WTC11 (cell line): ENCODE data around the gene KIT. TPM values are rescaled to one million over a fixed set of nuclear protein-coding genes. Genes with fewer than 3 reads are reported as not detected.

ENCODE experiments used
- ATAC-seq: fragments of 200-7000 bp; cut with Tn5 transposase; 2 replicates; pipeline ENCODE4 v1.10.0; 2021; ENCODE audit warnings: mild to moderate bottlenecking, moderate library complexity
- CTCF ChIA-PET: fragments of 300-600 bp; sonication (Branson Sonifier 250); formaldehyde crosslinking; loops from one replicate; lab custom pipeline; 2021; ENCODE audit warnings: antibody characterized with exemption; lab: Charles Lee
- POLR2A ChIA-PET: fragments of 350-600 bp; sonication (Branson Sonifier 250); formaldehyde crosslinking; loops from one replicate; lab custom pipeline; 2021; ENCODE audit warnings: antibody characterized with exemption; lab: Charles Lee
- DNase-seq: peaks from one replicate; pipeline ENCODE4 v3.0.0; 2021; ENCODE audit warnings: low spot score
- H3K27ac Mint-ChIP-seq: 2 replicates; pipeline ENCODE4 v1.8.0; 2021; ENCODE audit warnings: mixed read lengths
- H3K27me3 Mint-ChIP-seq: 2 replicates; pipeline ENCODE4 v1.8.0; 2021; ENCODE audit warnings: low read depth, mild to moderate bottlenecking, moderate library complexity, mixed read lengths
- H3K36me3 Mint-ChIP-seq: 2 replicates; pipeline ENCODE4 v1.8.0; 2021; ENCODE audit warnings: mixed read lengths
- H3K4me1 Mint-ChIP-seq: 2 replicates; pipeline ENCODE4 v1.8.0; 2022; ENCODE audit warnings: mixed read lengths
- H3K4me3 Mint-ChIP-seq: 2 replicates; pipeline ENCODE4 v1.8.0; 2021; ENCODE audit warnings: mild to moderate bottlenecking, moderate library complexity, mixed read lengths
- H3K9me3 Mint-ChIP-seq: 2 replicates; pipeline ENCODE4 v1.8.0; 2021; ENCODE audit warnings: mixed read lengths
- EMX1 ChIP-seq: fragments of 250-450 bp; sonication (Bioruptor Pico); IDR thresholded peaks from 2 replicates; pipeline ENCODE4 v1.8.0; 2021; ENCODE audit warnings: mild to moderate bottlenecking
- ETV6 ChIP-seq: sonication (generic); formaldehyde crosslinking; IDR thresholded peaks from 2 replicates; pipeline ENCODE4 v1.8.1; 2022; ENCODE audit warnings: mild to moderate bottlenecking, missing genetic modification reagents
- MXD4 ChIP-seq: fragments of 250-450 bp; sonication (Bioruptor Pico); IDR thresholded peaks from 2 replicates; pipeline ENCODE4 v1.8.0; 2021; ENCODE audit warnings: mild to moderate bottlenecking, moderate library complexity, borderline replicate concordance
- NFE2L1 ChIP-seq: sonication (generic); formaldehyde crosslinking; IDR thresholded peaks from 2 replicates; pipeline ENCODE4 v1.8.1; 2023; ENCODE audit warnings: missing genetic modification reagents
- NFYB ChIP-seq: sonication (generic); formaldehyde crosslinking; conservative IDR thresholded peaks from 2 replicates; pipeline ENCODE4 v1.8.0; 2022; ENCODE audit warnings: low read depth, missing genetic modification reagents
- NR1H2 ChIP-seq: sonication (generic); formaldehyde crosslinking; IDR thresholded peaks from 2 replicates; pipeline ENCODE4 v1.9.0; 2021; ENCODE audit warnings: mild to moderate bottlenecking, moderate library complexity, missing genetic modification reagents
- OVOL2 ChIP-seq: fragments of 250-450 bp; sonication (Bioruptor Pico); IDR thresholded peaks from 2 replicates; pipeline ENCODE4 v1.9.0; 2021; ENCODE audit warnings: mild to moderate bottlenecking, borderline replicate concordance
- PRRX2 ChIP-seq: fragments of 250-450 bp; sonication (Bioruptor Pico); IDR thresholded peaks from 2 replicates; pipeline ENCODE4 v1.8.0; 2021; ENCODE audit warnings: mild to moderate bottlenecking
- SMAD4 ChIP-seq: sonication (generic); formaldehyde crosslinking; IDR thresholded peaks from 2 replicates; pipeline ENCODE4 v1.8.0; 2022; ENCODE audit warnings: mild to moderate bottlenecking, missing genetic modification reagents
- SOX15 ChIP-seq: fragments of 250-450 bp; sonication (Bioruptor Pico); IDR thresholded peaks from 2 replicates; pipeline ENCODE4 v1.9.0; 2021; ENCODE audit warnings: mild to moderate bottlenecking
- TEAD1 ChIP-seq: sonication (generic); formaldehyde crosslinking; IDR thresholded peaks from 2 replicates; pipeline ENCODE4 v1.8.0; 2022; ENCODE audit warnings: mild to moderate bottlenecking, missing genetic modification reagents
- ZNF219 ChIP-seq: sonication (generic); formaldehyde crosslinking; IDR thresholded peaks from 2 replicates; pipeline ENCODE4 v1.8.0; 2023; ENCODE audit warnings: missing genetic modification reagents, mild to moderate bottlenecking, borderline replicate concordance
- ZNF263 ChIP-seq: sonication (generic); formaldehyde crosslinking; IDR thresholded peaks from 2 replicates; pipeline ENCODE4 v1.8.1; 2022; ENCODE audit warnings: low read depth, mild to moderate bottlenecking, moderate library complexity, missing genetic modification reagents
- ZNF396 ChIP-seq: fragments of 250-450 bp; sonication (Bioruptor Pico); IDR thresholded peaks from 2 replicates; pipeline ENCODE4 v1.8.0; 2021; ENCODE audit warnings: mild to moderate bottlenecking, moderate library complexity, borderline replicate concordance
- ZNF671 ChIP-seq: fragments of 250-450 bp; sonication (Bioruptor Pico); IDR thresholded peaks from 2 replicates; pipeline ENCODE4 v1.8.0; 2021; ENCODE audit warnings: mild to moderate bottlenecking
- total RNA-seq: library from RNA; stranded (reverse); gene quantifications from 3 replicates; pipeline ENCODE4 v1.2.3, GENCODE V29; 2021
- TF ChIP-seq, protein P1 (sequence below): sonication (generic); formaldehyde crosslinking; IDR thresholded peaks from 2 replicates; pipeline ENCODE4 v1.8.0; 2022; ENCODE audit warnings: mild to moderate bottlenecking, missing genetic modification reagents
- TF ChIP-seq, protein P2 (sequence below): fragments of 250-450 bp; sonication (Bioruptor Pico); IDR thresholded peaks from 2 replicates; pipeline ENCODE4 v1.9.0; 2021; ENCODE audit warnings: mild to moderate bottlenecking
- TF ChIP-seq, protein P3 (sequence below): fragments of 250-450 bp; sonication (Bioruptor Pico); IDR thresholded peaks from 2 replicates; pipeline ENCODE4 v2.1.2; 2022; ENCODE audit warnings: mild to moderate bottlenecking, moderate library complexity
- TF ChIP-seq, protein P4 (sequence below): sonication (generic); formaldehyde crosslinking; IDR thresholded peaks from 2 replicates; pipeline ENCODE4 v1.8.1; 2023; ENCODE audit warnings: mild to moderate bottlenecking, missing genetic modification reagents
- TF ChIP-seq, protein P5 (sequence below): fragments of 200-600 bp; IDR thresholded peaks from 2 replicates; pipeline ENCODE4 v1.8.0; 2022; ENCODE audit warnings: antibody characterized with exemption
- TF ChIP-seq, protein P6 (sequence below): sonication (generic); formaldehyde crosslinking; IDR thresholded peaks from 2 replicates; pipeline ENCODE4 v1.8.1; 2022; ENCODE audit warnings: low read depth, mild to moderate bottlenecking, moderate library complexity, missing genetic modification reagents, borderline replicate concordance
- TF ChIP-seq, protein P7 (sequence below): fragments of 250-450 bp; sonication (Bioruptor Pico); IDR thresholded peaks from 2 replicates; pipeline ENCODE4 v1.9.0; 2021; ENCODE audit warnings: mild to moderate bottlenecking
- TF ChIP-seq, protein P8 (sequence below): sonication (generic); formaldehyde crosslinking; IDR thresholded peaks from 2 replicates; pipeline ENCODE4 v1.8.0; 2022; ENCODE audit warnings: mild to moderate bottlenecking, missing genetic modification reagents

Gene KIT
- total RNA-seq, 1 experiment from 2014 or later, result 23.3 TPM

DNA sequence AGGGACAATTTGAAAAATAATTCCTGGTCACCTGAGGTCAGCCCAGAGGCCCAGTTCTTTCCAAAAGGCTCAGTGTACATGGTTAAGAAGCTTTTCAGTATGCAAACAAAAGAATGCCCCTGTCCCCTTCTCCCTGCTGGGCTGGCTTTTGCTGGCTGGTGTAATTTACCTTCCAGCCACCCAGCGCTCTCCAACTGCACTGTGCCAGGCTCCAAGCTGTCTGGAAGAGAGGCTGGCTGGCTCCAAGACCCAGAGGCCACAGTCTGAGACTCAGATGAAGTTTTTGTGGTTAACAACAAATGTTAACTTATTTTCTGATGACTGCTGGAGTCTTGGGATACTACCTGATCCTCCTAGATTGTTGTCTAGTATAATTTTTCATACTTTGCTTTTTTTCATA, 11.9 kb upstream of the KIT start (continued):
- TF ChIP-seq, protein P1, sequence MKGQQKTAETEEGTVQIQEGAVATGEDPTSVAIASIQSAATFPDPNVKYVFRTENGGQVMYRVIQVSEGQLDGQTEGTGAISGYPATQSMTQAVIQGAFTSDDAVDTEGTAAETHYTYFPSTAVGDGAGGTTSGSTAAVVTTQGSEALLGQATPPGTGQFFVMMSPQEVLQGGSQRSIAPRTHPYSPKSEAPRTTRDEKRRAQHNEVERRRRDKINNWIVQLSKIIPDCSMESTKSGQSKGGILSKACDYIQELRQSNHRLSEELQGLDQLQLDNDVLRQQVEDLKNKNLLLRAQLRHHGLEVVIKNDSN (CRISPR knock-in tag), result no peak
- TF ChIP-seq, protein P2, sequence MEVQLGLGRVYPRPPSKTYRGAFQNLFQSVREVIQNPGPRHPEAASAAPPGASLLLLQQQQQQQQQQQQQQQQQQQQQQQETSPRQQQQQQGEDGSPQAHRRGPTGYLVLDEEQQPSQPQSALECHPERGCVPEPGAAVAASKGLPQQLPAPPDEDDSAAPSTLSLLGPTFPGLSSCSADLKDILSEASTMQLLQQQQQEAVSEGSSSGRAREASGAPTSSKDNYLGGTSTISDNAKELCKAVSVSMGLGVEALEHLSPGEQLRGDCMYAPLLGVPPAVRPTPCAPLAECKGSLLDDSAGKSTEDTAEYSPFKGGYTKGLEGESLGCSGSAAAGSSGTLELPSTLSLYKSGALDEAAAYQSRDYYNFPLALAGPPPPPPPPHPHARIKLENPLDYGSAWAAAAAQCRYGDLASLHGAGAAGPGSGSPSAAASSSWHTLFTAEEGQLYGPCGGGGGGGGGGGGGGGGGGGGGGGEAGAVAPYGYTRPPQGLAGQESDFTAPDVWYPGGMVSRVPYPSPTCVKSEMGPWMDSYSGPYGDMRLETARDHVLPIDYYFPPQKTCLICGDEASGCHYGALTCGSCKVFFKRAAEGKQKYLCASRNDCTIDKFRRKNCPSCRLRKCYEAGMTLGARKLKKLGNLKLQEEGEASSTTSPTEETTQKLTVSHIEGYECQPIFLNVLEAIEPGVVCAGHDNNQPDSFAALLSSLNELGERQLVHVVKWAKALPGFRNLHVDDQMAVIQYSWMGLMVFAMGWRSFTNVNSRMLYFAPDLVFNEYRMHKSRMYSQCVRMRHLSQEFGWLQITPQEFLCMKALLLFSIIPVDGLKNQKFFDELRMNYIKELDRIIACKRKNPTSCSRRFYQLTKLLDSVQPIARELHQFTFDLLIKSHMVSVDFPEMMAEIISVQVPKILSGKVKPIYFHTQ (CRISPR knock-in tag), result no peak

DNA sequence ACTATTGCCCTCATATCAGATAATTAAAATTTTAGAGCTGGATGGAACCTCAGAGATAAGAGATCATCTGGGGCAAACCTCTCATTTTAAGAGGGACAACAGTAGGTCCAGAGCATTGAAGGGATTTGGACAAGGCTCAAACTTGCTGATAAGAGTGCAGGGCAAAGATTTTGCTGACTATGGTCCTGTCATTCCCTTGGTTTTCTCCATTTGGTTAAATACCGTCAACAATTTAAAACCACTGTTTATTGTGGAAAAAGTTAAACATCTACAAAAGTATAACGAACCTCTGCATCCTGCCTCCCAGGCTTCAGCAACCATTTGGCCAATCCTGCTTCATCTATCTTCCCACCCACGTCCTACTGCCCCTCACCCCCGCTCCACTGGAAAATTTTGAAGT, 10.7 kb upstream of the KIT start:
- Mint-ChIP-seq H3K4me1 (peaks cover 9% of the 10 kb centered on the region), H3K27ac (no peak overlapping the region), H3K36me3 (no peaks in the 10 kb centered on the region), H3K9me3 (no peaks in the 10 kb centered on the region), H3K27me3 (no peaks in the 10 kb centered on the region; the same call in 1 of the 2 replicates), H3K4me3 (no peak overlapping the region)
- ChIA-PET CTCF (no interaction called here), POLR2A (no interaction called here)
- no peak for ATAC-seq
- DNase-seq, result no peak
- TF ChIP-seq SOX15 (CRISPR knock-in tag) (no peak), ZNF671 (CRISPR knock-in tag) (no peak), ETV6 (CRISPR knock-in tag) (no peak), ZNF263 (no peak), TEAD1 (no peak), OVOL2 (CRISPR knock-in tag) (no peak), NR1H2 (no peak), ZNF396 (CRISPR knock-in tag) (no peak)
- TF ChIP-seq, protein P3, sequence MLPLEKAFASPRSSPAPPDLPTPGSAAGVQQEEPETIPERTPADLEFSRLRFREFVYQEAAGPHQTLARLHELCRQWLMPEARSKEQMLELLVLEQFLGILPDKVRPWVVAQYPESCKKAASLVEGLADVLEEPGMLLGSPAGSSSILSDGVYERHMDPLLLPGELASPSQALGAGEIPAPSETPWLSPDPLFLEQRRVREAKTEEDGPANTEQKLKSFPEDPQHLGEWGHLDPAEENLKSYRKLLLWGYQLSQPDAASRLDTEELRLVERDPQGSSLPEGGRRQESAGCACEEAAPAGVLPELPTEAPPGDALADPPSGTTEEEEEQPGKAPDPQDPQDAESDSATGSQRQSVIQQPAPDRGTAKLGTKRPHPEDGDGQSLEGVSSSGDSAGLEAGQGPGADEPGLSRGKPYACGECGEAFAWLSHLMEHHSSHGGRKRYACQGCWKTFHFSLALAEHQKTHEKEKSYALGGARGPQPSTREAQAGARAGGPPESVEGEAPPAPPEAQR, result no peak
- TF ChIP-seq, protein P4, sequence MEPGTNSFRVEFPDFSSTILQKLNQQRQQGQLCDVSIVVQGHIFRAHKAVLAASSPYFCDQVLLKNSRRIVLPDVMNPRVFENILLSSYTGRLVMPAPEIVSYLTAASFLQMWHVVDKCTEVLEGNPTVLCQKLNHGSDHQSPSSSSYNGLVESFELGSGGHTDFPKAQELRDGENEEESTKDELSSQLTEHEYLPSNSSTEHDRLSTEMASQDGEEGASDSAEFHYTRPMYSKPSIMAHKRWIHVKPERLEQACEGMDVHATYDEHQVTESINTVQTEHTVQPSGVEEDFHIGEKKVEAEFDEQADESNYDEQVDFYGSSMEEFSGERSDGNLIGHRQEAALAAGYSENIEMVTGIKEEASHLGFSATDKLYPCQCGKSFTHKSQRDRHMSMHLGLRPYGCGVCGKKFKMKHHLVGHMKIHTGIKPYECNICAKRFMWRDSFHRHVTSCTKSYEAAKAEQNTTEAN (CRISPR knock-in tag), result no peak
- TF ChIP-seq, all 79 proteins: peak for 0

DNA sequence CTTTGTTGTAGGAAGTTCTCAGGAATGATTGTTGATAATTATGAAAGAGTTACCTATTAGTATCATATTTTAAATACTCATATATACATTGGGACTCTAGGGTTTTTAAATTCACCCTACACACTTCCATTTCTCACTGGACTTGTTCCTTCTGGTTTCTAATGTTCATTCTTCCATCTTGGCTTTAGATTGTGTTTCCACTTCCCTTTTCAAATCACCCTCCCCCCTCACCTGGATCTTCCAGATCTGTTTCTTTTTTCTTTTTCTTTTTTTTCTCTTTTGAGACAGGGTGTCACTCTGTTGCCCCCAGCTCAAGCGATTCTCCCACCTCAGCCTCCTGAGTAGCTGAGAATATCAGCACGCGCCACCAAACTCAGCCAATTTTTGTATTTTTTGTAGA, 6.7 kb upstream of the KIT start:
- Mint-ChIP-seq H3K4me3 (no peak overlapping the region), H3K27ac (no peak overlapping the region), H3K4me1 (peaks cover 13% of the 10 kb centered on the region), H3K9me3 (no peaks in the 10 kb centered on the region), H3K36me3 (no peaks in the 10 kb centered on the region), H3K27me3 (peaks cover 25% of the 10 kb centered on the region)
- POLR2A ChIA-PET, result no interaction called here
- DNase-seq (no peak), ATAC-seq (no peak)
- CTCF ChIA-PET, result no interaction called here
- TF ChIP-seq NFE2L1, result no peak
- TF ChIP-seq, protein P5, sequence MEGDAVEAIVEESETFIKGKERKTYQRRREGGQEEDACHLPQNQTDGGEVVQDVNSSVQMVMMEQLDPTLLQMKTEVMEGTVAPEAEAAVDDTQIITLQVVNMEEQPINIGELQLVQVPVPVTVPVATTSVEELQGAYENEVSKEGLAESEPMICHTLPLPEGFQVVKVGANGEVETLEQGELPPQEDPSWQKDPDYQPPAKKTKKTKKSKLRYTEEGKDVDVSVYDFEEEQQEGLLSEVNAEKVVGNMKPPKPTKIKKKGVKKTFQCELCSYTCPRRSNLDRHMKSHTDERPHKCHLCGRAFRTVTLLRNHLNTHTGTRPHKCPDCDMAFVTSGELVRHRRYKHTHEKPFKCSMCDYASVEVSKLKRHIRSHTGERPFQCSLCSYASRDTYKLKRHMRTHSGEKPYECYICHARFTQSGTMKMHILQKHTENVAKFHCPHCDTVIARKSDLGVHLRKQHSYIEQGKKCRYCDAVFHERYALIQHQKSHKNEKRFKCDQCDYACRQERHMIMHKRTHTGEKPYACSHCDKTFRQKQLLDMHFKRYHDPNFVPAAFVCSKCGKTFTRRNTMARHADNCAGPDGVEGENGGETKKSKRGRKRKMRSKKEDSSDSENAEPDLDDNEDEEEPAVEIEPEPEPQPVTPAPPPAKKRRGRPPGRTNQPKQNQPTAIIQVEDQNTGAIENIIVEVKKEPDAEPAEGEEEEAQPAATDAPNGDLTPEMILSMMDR, result no peak
- TF ChIP-seq NFYB (CRISPR knock-in tag), result no peak
- TF ChIP-seq ZNF219 (CRISPR knock-in tag), result no peak
- no peak for TF ChIP-seq MXD4 (CRISPR knock-in tag)
- TF ChIP-seq EMX1 (CRISPR knock-in tag), result no peak
- TF ChIP-seq, protein P6, sequence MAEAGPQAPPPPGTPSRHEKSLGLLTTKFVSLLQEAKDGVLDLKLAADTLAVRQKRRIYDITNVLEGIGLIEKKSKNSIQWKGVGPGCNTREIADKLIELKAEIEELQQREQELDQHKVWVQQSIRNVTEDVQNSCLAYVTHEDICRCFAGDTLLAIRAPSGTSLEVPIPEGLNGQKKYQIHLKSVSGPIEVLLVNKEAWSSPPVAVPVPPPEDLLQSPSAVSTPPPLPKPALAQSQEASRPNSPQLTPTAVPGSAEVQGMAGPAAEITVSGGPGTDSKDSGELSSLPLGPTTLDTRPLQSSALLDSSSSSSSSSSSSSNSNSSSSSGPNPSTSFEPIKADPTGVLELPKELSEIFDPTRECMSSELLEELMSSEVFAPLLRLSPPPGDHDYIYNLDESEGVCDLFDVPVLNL (CRISPR knock-in tag), result no peak
- TF ChIP-seq PRRX2 (CRISPR knock-in tag), result no peak
- TF ChIP-seq, protein P7, sequence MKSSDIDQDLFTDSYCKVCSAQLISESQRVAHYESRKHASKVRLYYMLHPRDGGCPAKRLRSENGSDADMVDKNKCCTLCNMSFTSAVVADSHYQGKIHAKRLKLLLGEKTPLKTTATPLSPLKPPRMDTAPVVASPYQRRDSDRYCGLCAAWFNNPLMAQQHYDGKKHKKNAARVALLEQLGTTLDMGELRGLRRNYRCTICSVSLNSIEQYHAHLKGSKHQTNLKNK, result no peak
- TF ChIP-seq, protein P8, sequence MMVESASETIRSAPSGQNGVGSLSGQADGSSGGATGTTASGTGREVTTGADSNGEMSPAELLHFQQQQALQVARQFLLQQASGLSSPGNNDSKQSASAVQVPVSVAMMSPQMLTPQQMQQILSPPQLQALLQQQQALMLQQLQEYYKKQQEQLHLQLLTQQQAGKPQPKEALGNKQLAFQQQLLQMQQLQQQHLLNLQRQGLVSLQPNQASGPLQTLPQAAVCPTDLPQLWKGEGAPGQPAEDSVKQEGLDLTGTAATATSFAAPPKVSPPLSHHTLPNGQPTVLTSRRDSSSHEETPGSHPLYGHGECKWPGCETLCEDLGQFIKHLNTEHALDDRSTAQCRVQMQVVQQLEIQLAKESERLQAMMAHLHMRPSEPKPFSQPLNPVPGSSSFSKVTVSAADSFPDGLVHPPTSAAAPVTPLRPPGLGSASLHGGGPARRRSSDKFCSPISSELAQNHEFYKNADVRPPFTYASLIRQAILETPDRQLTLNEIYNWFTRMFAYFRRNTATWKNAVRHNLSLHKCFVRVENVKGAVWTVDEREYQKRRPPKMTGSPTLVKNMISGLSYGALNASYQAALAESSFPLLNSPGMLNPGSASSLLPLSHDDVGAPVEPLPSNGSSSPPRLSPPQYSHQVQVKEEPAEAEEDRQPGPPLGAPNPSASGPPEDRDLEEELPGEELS (CRISPR knock-in tag), result no peak
- no peak for TF ChIP-seq SMAD4
